Gastroesophageal sphincter (tissue), 4 donors: ENCODE results near the gene SAE1. TPM values are rescaled to one million over a fixed set of nuclear protein-coding genes. Genes with fewer than 3 reads are reported as not detected.
A peak's percentile ranks its signal among the peaks of the same experiment; 100 is the strongest.
"Not testable (repeated sequence)": the region's sequence is repeated elsewhere in the genome, so short reads cannot be mapped to it uniquely, and the experiment has no call there.

ENCODE experiments used
- ATAC-seq: fragments of 150-250 bp; one replicate; pipeline ENCODE4 v1.9.1; 2016; ENCODE audit warnings: mild to moderate bottlenecking, moderate library complexity
- H3K27ac ChIP-seq, 4 donors: fragments of 200-600 bp; sonication (generic) in 3 of 4; 1 replicate in 3 of 4; 2 replicates in 1 of 4; pipeline ENCODE4 v1.5.1; 2016 to 2019
- H3K27me3 ChIP-seq: fragments of 200-600 bp; sonication (generic); one replicate; pipeline ENCODE4 v1.5.1; 2019
- H3K36me3 ChIP-seq, 2 donors: fragments of 200-600 bp; sonication (generic); one replicate each; pipeline ENCODE4 v1.5.1; 2019; ENCODE audit warnings: control low read depth in 1 of 2
- H3K4me1 ChIP-seq, 3 donors: fragments of 200-600 bp; sonication (generic); 1 replicate in 2 of 3; 2 replicates in 1 of 3; pipeline ENCODE4 v1.5.1; 2016 to 2019; ENCODE audit warnings: control low read depth in 2 of 3
- H3K4me3 ChIP-seq, 2 donors: fragments of 200-600 bp; sonication (generic); one replicate each; pipeline ENCODE4 v1.5.1; 2019; ENCODE audit warnings: mild to moderate bottlenecking in 1 of 2, moderate library complexity in 1 of 2
- H3K9me3 ChIP-seq, 3 donors: fragments of 200-600 bp; sonication (generic); one replicate each; pipeline ENCODE4 v1.5.1; 2017 to 2019; ENCODE audit warnings: control low read depth in 2 of 3
- CTCF ChIP-seq, 4 experiments: fragments of 200-600 bp in 2 of 4; fragments of 450-650 bp in 2 of 4; sonication (generic) in 1 of 4; IDR thresholded peaks; one replicate each; pipeline ENCODE4 v1.5.1; 2017 to 2019; ENCODE audit warnings: antibody characterized with exemption in 4 of 4, mild to moderate bottlenecking in 2 of 4, moderate library complexity in 2 of 4
- EP300 ChIP-seq: sonication (generic); formaldehyde crosslinking; IDR thresholded peaks from one replicate; pipeline ENCODE4 v1.6.1; 2017; ENCODE audit warnings: antibody characterized with exemption, mild to moderate bottlenecking
- POLR2A ChIP-seq, 2 donors: fragments of 450-650 bp; IDR thresholded peaks; one replicate each; pipeline ENCODE4 v1.6.1; 2017; ENCODE audit warnings: antibody characterized with exemption in 2 of 2, mild to moderate bottlenecking in 2 of 2, moderate library complexity in 1 of 2
- POLR2AphosphoS5 ChIP-seq: sonication (generic); formaldehyde crosslinking; IDR thresholded peaks from one replicate; pipeline ENCODE4 v1.6.1; 2017; ENCODE audit warnings: antibody characterized with exemption
- WGBS, 2 donors: methylation state at CpG; one replicate each; pipeline ENCODE4 v1.1.5; 2018; ENCODE audit warnings: low coverage in 1 of 2; 5-methylcytosine and 5-hydroxymethylcytosine counted together
- total RNA-seq, 4 donors: library from RNA; depleted of rRNA; stranded (reverse); fragments of >200 nt; gene quantifications; one replicate each; pipeline ENCODE4 v1.1.0, GENCODE V29; 2016

SAE1 gene
- total RNA-seq, 4 donors from 2014 or later, result 134 to 157 (median 153) TPM

GRCh38 chr19:47241919-47242577 is 111.4 kb downstream of the SAE1 start:
- TF ChIP-seq POLR2AphosphoS5, result no peak
- no peak for TF ChIP-seq CTCF (IDR thresholded peaks at IDR 0.05)
- no peak for TF ChIP-seq EP300
- TF ChIP-seq POLR2A (IDR thresholded peaks at IDR 0.05), result no peak
- H3K4me3 ChIP-seq, result no peak overlapping the region
- H3K9me3 ChIP-seq, result no peaks in the 10 kb centered on the region
- H3K27me3 ChIP-seq, result no peaks in the 10 kb centered on the region
- peaks cover 0 to 56% (median 31%) of the 10 kb centered on the region in 3 donors for H3K4me1 ChIP-seq
- 76 to 84% methylated on average over 7 of the region's 7 CpGs for WGBS, 2 donors
- H3K36me3 ChIP-seq, result no peaks in the 10 kb centered on the region
- ATAC-seq, result no peak
- peak overlapping the region in 2 of 4 donors; percentile 83 to 86 for H3K27ac ChIP-seq

GRCh38 chr19:47243364-47243775 is 112.7 kb downstream of the SAE1 start:
- ATAC-seq, result no peak
- peaks cover 0 to 64% (median 31%) of the 10 kb centered on the region in 3 donors for H3K4me1 ChIP-seq
- no peaks in the 10 kb centered on the region for H3K9me3 ChIP-seq
- TF ChIP-seq POLR2AphosphoS5 (no peak), CTCF (IDR thresholded peaks at IDR 0.05) (no peak), POLR2A (IDR thresholded peaks at IDR 0.05) (no peak), EP300 (no peak)
- 17% methylated on average over 7 of the region's 9 CpGs; no CpG with 5 or more reads in 1 of the 2 donors for WGBS, 2 donors
- H3K27me3 ChIP-seq, result no peaks in the 10 kb centered on the region
- H3K4me3 ChIP-seq, result peak overlapping the region; percentile 20 to 46
- H3K27ac ChIP-seq, result peak overlapping the region; percentile 71 to 89 (median 84)
- no peaks in the 10 kb centered on the region for H3K36me3 ChIP-seq

- Histone ChIP-seq H3K36me3 (no peaks in the 10 kb centered on the region), H3K27me3 (no peaks in the 10 kb centered on the region), H3K4me1 (peaks cover 0 to 63% (median 31%) of the 10 kb centered on the region in 3 donors), H3K27ac (peak overlapping the region; percentile 71 to 89 (median 84)), H3K4me3 (peak overlapping the region; percentile 20 to 46), H3K9me3 (no peaks in the 10 kb centered on the region)
- ATAC-seq, result peak; percentile 93
- peak; percentile 27 to 33 for TF ChIP-seq POLR2A (IDR thresholded peaks at IDR 0.05)
- TF ChIP-seq POLR2AphosphoS5, result peak; percentile 81
- peak in 3 of 4 experiments; percentile 99 to 100 (median 99) for TF ChIP-seq CTCF (IDR thresholded peaks at IDR 0.05)
- no peak for TF ChIP-seq EP300
- WGBS, 2 donors, result 2 to 8% methylated on average over 5 to 15 of the region's 46 CpGs
Measured at GRCh38 chr19:47243776-47244547, 113.3 kb downstream of the SAE1 start.

- H3K4me3 ChIP-seq, result no peak overlapping the region
- H3K9me3 ChIP-seq, result no peaks in the 10 kb centered on the region
- H3K27me3 ChIP-seq, result no peaks in the 10 kb centered on the region
- no peak for TF ChIP-seq POLR2A (IDR thresholded peaks at IDR 0.05)
- peak in 3 of 4 experiments; percentile 91 to 93 (median 91) for TF ChIP-seq CTCF (IDR thresholded peaks at IDR 0.05)
- no peak for TF ChIP-seq EP300
- no peak for TF ChIP-seq POLR2AphosphoS5
- H3K4me1 ChIP-seq, result peaks cover 0 to 31% (median 10%) of the 10 kb centered on the region in 3 donors
- H3K27ac ChIP-seq, result peak overlapping the region in 1 of 4 donors; percentile 4
- ATAC-seq, result no peak
- 34 to 65% methylated on average over 10 to 18 of the region's 25 CpGs for WGBS, 2 donors
- no peaks in the 10 kb centered on the region for H3K36me3 ChIP-seq
Measured at GRCh38 chr19:47247308-47247990, 116.8 kb downstream of the SAE1 start.

- 75 to 77% methylated on average over 2 to 8 of the region's 8 CpGs for WGBS, 2 donors
- ATAC-seq, H3K27me3 ChIP-seq, H3K36me3 ChIP-seq, H3K4me3 ChIP-seq, H3K27ac ChIP-seq, H3K9me3 ChIP-seq: not testable (repeated sequence)
- H3K4me1 ChIP-seq, result peaks cover under 1 to 19% (median 3%) of the 10 kb centered on the region in 3 donors
Measured at GRCh38 chr19:47253016-47253415, 122.4 kb downstream of the SAE1 start.
